CD4-positive, alpha-beta memory T cell (primary cell): Measurements from ENCODE around the gene DIP2C. TPM values are rescaled to one million over a fixed set of nuclear protein-coding genes. Genes with fewer than 3 reads are reported as not detected.

Experiments used
- CTCF ChIA-PET: fragments of 350-600 bp; sonication (Branson Sonifier 250); formaldehyde crosslinking; loops from one replicate; lab custom pipeline; 2021; ENCODE audit warnings: inconsistent platforms; ENCODE audit not compliant: partially characterized antibody; lab: Charles Lee
- POLR2A ChIA-PET: fragments of 350-600 bp; sonication (Branson Sonifier 250); formaldehyde crosslinking; loops from one replicate; lab custom pipeline; 2021; ENCODE audit not compliant: partially characterized antibody; lab: Charles Lee
- DNase-seq, 5 donors: peaks; one replicate each; pipeline versions ENCODE4 v3.0.0 to v3.0.0-alpha.2; 2020 to 2022; ENCODE audit warnings: mixed read lengths in 1 of 5
- H3K27ac ChIP-seq: one replicate; pipeline ENCODE4 v1.7.0; 2013; ENCODE audit warnings: low read depth, low read length
- H3K27me3 ChIP-seq: 2 replicates; pipeline ENCODE4 v1.7.0; 2013; ENCODE audit warnings: mild to moderate bottlenecking, low read length, moderate library complexity; ENCODE audit not compliant: insufficient read depth
- H3K36me3 ChIP-seq: 2 replicates; pipeline ENCODE4 v1.7.0; 2013; ENCODE audit warnings: mild to moderate bottlenecking, low read length, moderate library complexity; ENCODE audit not compliant: insufficient read depth
- H3K4me1 ChIP-seq: 2 replicates; pipeline ENCODE4 v1.7.0; 2013; ENCODE audit warnings: mild to moderate bottlenecking, low read length, moderate library complexity; ENCODE audit not compliant: insufficient read depth
- H3K4me3 ChIP-seq, 2 donors: one replicate each; pipeline ENCODE4 v1.7.0; 2013; ENCODE audit warnings: low read length in 2 of 2, mild to moderate bottlenecking in 1 of 2
- H3K9me3 ChIP-seq, 2 donors: one replicate each; pipeline ENCODE4 v1.7.0; 2013; ENCODE audit warnings: low read length in 2 of 2, control low read depth in 1 of 2; ENCODE audit not compliant: control insufficient read depth in 1 of 2
- H3K27ac Mint-ChIP-seq, 7 donors: one replicate each; pipeline ENCODE4 v1.8.0; 2020 to 2021; ENCODE audit warnings: mixed read lengths in 7 of 7, mild to moderate bottlenecking in 6 of 7, inconsistent platforms in 3 of 7, moderate library complexity in 3 of 7
- H3K27me3 Mint-ChIP-seq, 2 donors: one replicate each; pipeline ENCODE4 v1.8.0; 2020 to 2021; ENCODE audit warnings: mixed read lengths in 2 of 2
- H3K36me3 Mint-ChIP-seq, 2 donors: one replicate each; pipeline ENCODE4 v1.8.0; 2020 to 2021; ENCODE audit warnings: mixed read lengths in 2 of 2, inconsistent platforms in 1 of 2, mild to moderate bottlenecking in 1 of 2
- H3K4me1 Mint-ChIP-seq, 4 donors: one replicate each; pipeline ENCODE4 v1.8.0; 2020 to 2021; ENCODE audit warnings: mixed read lengths in 4 of 4, mild to moderate bottlenecking in 1 of 4
- H3K4me3 Mint-ChIP-seq, 8 donors: one replicate each; pipeline ENCODE4 v1.8.0; 2020 to 2021; ENCODE audit warnings: mixed read lengths in 8 of 8, mild to moderate bottlenecking in 7 of 8, moderate library complexity in 6 of 8, inconsistent platforms in 3 of 8
- H3K9me3 Mint-ChIP-seq, 8 donors: one replicate each; pipeline ENCODE4 v1.8.0; 2020 to 2021; ENCODE audit warnings: mixed read lengths in 8 of 8, mild to moderate bottlenecking in 5 of 8, inconsistent platforms in 3 of 8, moderate library complexity in 1 of 8
- intact Hi-C: fragments of 100-400 bp; cut with micrococcal nuclease; formaldehyde crosslinking; loops from one replicate; pipeline ENCODE4 v1.15.1; 2023
- polyA plus RNA-seq, 2 donors: library from polyadenylated mRNA; unstranded; fragments of 300-500 nt; fragmentation: Illumina TruSeq; gene quantifications; one replicate each; pipeline ENCODE4 v1.2.3, GENCODE V29; 2021
- total RNA-seq, 2 experiments: library from RNA; stranded (reverse); gene quantifications; one replicate each; pipeline ENCODE4 v1.2.3, GENCODE V29; 2021

Gene DIP2C
- total and polyA plus RNA-seq, 4 experiments from 2014 or later: 1.1 to 6.0 (median 3.9) TPM

DNA sequence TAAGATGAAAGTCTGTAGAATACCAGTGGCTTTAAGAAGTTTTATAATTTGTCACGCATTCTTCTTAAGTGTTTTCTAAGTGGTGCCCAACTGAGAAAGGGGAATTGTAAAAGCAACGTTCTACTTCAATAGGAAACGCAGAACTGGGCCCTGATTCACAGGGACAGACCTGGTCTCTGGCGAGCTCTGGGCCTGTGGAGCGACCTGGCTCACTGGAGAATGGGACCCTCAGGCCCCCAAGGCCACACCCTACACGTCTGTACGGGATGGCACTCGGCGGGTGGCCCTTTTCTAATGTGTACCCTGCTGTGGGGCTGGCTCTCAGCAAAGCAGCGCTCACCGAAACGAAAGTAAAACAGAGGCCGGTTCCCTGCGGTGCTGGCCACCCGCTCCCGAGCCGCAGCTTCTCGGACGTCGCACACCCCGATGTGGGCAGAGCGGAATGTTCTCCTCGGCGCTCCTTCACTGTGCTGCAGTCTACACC lies 205.0 kb downstream of the DIP2C start:
- Mint-ChIP-seq H3K27ac (peak overlapping the region; percentile 92 to 98 (median 94)), H3K9me3 (no peaks in the 10 kb centered on the region), H3K27me3 (peaks cover 2% of the 10 kb centered on the region in 2 donors), H3K4me1 (peaks cover 6 to 30% (median 19%) of the 10 kb centered on the region in 4 donors), H3K4me3 (peak overlapping the region; percentile 82 to 94 (median 90)), H3K36me3 (peaks cover 0 to 6% of the 10 kb centered on the region in 2 donors)
- Histone ChIP-seq H3K4me3 (peak overlapping the region in 1 of 2 donors; percentile 40), H3K36me3 (no peaks in the 10 kb centered on the region), H3K4me1 (no peaks in the 10 kb centered on the region), H3K9me3 (no peaks in the 10 kb centered on the region), H3K27me3 (no peaks in the 10 kb centered on the region), H3K27ac (peak overlapping the region; percentile 72)
- POLR2A ChIA-PET: no interaction called here
- intact Hi-C loops: loop anchor here (1.0 kb wide), 1 partner anchor 14 kb away; no protein-coding TSS in a partner anchor
- CTCF ChIA-PET: no interaction called here
- DNase-seq: peak in 3 of 5 donors; percentile 30 to 41 (median 35)

- H3K27ac Mint-ChIP-seq: peak overlapping the region in 5 of 7 donors; percentile 38 to 92 (median 47)
- Histone ChIP-seq H3K36me3 (no peaks in the 10 kb centered on the region), H3K27me3 (no peaks in the 10 kb centered on the region), H3K9me3 (no peaks in the 10 kb centered on the region), H3K27ac (no peak overlapping the region), H3K4me1 (no peaks in the 10 kb centered on the region), H3K4me3 (no peak overlapping the region)
- ChIA-PET POLR2A (interaction anchor here (0.7 kb wide), 1 partner anchor 9 kb away, joined by 3 read pairs; no protein-coding TSS in a partner anchor), CTCF (no interaction called here)
- no peaks in the 10 kb centered on the region for H3K27me3 Mint-ChIP-seq
- peak overlapping the region in 1 of 8 donors; percentile 43 for H3K4me3 Mint-ChIP-seq
- H3K4me1 Mint-ChIP-seq: peaks cover 9 to 34% (median 21%) of the 10 kb centered on the region in 4 donors
- DNase-seq: no peak
- H3K36me3 Mint-ChIP-seq: peaks cover 4 to 6% of the 10 kb centered on the region in 2 donors
- H3K9me3 Mint-ChIP-seq: peaks cover 0 to 2% (median 0%) of the 10 kb centered on the region in 8 donors
- intact Hi-C loops: no loop called here
These were observed 206.2 kb downstream of the DIP2C start for GRCh38 chr10:483261-483660.

- Histone ChIP-seq H3K36me3 (no peaks in the 10 kb centered on the region), H3K4me3 (no peak overlapping the region), H3K4me1 (no peaks in the 10 kb centered on the region), H3K9me3 (no peaks in the 10 kb centered on the region), H3K27ac (no peak overlapping the region), H3K27me3 (no peaks in the 10 kb centered on the region)
- intact Hi-C loops: no loop called here
- Mint-ChIP-seq H3K27me3 (no peaks in the 10 kb centered on the region), H3K36me3 (peaks cover 4 to 6% of the 10 kb centered on the region in 2 donors), H3K4me3 (peak overlapping the region in 1 of 8 donors; percentile 34), H3K4me1 (peaks cover 9 to 35% (median 21%) of the 10 kb centered on the region in 4 donors), H3K9me3 (peaks cover 0 to 3% (median 0%) of the 10 kb centered on the region in 8 donors), H3K27ac (peak overlapping the region in 3 of 7 donors; percentile 38 to 53 (median 42))
- no peak for DNase-seq
- ChIA-PET CTCF (no interaction called here), POLR2A (interaction anchor here (0.7 kb wide), 1 partner anchor 9 kb away, joined by 3 read pairs; no protein-coding TSS in a partner anchor)
These were observed 206.6 kb downstream of the DIP2C start for GRCh38 chr10:482848-483247.

DNA sequence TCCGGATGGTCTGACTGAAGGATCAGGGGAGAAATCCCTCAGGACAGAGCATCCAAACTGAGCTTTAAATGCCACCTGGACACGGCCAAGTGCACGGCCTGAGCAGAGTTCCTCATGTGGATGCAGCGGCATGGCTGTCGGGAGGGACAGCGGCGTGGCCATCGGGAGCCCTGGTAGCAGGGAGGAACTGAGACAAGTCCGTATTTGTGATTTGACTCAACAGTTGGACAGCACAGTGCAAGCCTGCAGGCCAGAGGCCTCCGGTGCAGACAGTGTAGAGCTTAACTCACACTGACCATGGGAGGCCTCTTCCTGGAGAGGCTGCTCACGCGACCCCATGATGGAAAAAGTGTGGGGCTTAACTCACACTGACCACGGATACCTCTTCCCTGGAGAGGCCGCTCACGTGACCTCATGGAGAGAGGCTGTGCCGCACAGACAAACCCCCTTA lies 207.4 kb downstream of the DIP2C start:
- Mint-ChIP-seq H3K27me3 (no peaks in the 10 kb centered on the region), H3K9me3 (peaks cover 0 to 3% (median under 1%) of the 10 kb centered on the region in 8 donors), H3K27ac (peak overlapping the region in 2 of 7 donors; percentile 45 to 62), H3K4me3 (no peak overlapping the region), H3K4me1 (peaks cover 12 to 40% (median 24%) of the 10 kb centered on the region in 4 donors), H3K36me3 (peaks cover 5 to 6% of the 10 kb centered on the region in 2 donors)
- intact Hi-C loops: no loop called here
- no peaks in the 10 kb centered on the region for H3K4me1 ChIP-seq
- POLR2A ChIA-PET: no interaction called here
- DNase-seq: no peak
- no peak overlapping the region for H3K4me3 ChIP-seq
- H3K27ac ChIP-seq: no peak overlapping the region
- no peaks in the 10 kb centered on the region for H3K27me3 ChIP-seq
- H3K36me3 ChIP-seq: no peaks in the 10 kb centered on the region
- CTCF ChIA-PET: no interaction called here
- no peaks in the 10 kb centered on the region for H3K9me3 ChIP-seq

DNA sequence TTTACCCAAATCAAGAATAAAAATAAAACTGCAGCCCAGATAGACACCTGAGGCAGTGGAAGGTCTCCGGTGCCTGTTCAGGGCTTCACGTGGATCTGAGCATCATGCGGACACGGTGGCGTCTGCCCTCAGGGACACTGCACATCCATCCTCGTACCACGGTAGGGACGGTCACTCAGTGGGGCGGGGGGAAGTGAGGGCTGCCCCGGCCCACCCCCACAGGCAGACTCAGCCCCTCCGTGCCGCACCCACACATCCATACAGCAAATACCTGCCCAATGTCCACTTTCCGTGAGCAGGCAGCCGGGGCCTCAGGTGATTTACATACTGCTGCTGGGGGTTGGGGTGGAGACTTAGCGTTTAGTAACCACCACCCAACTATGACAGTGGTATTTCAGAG lies 207.8 kb downstream of the DIP2C start:
- H3K36me3 ChIP-seq: no peaks in the 10 kb centered on the region
- no peak overlapping the region for H3K27ac ChIP-seq
- no peaks in the 10 kb centered on the region for H3K9me3 ChIP-seq
- ChIA-PET CTCF (no interaction called here), POLR2A (no interaction called here)
- H3K27me3 Mint-ChIP-seq: no peaks in the 10 kb centered on the region
- peaks cover 15 to 45% (median 28%) of the 10 kb centered on the region in 4 donors for H3K4me1 Mint-ChIP-seq
- no peak for DNase-seq
- no peak overlapping the region for H3K4me3 ChIP-seq
- H3K4me1 ChIP-seq: no peaks in the 10 kb centered on the region
- peaks cover 6 to 9% of the 10 kb centered on the region in 2 donors for H3K36me3 Mint-ChIP-seq
- H3K27ac Mint-ChIP-seq: no peak overlapping the region
- no peak overlapping the region for H3K4me3 Mint-ChIP-seq
- intact Hi-C loops: no loop called here
- peaks cover 0 to 5% (median 3%) of the 10 kb centered on the region in 8 donors for H3K9me3 Mint-ChIP-seq
- no peaks in the 10 kb centered on the region for H3K27me3 ChIP-seq

- Mint-ChIP-seq H3K27me3 (no peaks in the 10 kb centered on the region), H3K9me3 (peaks cover 0 to 5% (median 3%) of the 10 kb centered on the region in 8 donors), H3K27ac (no peak overlapping the region), H3K4me3 (no peak overlapping the region), H3K4me1 (peaks cover 15 to 50% (median 30%) of the 10 kb centered on the region in 4 donors), H3K36me3 (peaks cover 6 to 9% of the 10 kb centered on the region in 2 donors)
- no peak for DNase-seq
- intact Hi-C loops: no loop called here
- H3K36me3 ChIP-seq: no peaks in the 10 kb centered on the region
- H3K27ac ChIP-seq: no peak overlapping the region
- no peak overlapping the region for H3K4me3 ChIP-seq
- no peaks in the 10 kb centered on the region for H3K27me3 ChIP-seq
- ChIA-PET CTCF (interaction anchor here (1.3 kb wide), 1 partner anchor 10 kb away, joined by 3 read pairs; no protein-coding TSS in a partner anchor), POLR2A (no interaction called here)
- no peaks in the 10 kb centered on the region for H3K4me1 ChIP-seq
- no peaks in the 10 kb centered on the region for H3K9me3 ChIP-seq
These were observed 208.4 kb downstream of the DIP2C start for GRCh38 chr10:480928-481552.

DNA sequence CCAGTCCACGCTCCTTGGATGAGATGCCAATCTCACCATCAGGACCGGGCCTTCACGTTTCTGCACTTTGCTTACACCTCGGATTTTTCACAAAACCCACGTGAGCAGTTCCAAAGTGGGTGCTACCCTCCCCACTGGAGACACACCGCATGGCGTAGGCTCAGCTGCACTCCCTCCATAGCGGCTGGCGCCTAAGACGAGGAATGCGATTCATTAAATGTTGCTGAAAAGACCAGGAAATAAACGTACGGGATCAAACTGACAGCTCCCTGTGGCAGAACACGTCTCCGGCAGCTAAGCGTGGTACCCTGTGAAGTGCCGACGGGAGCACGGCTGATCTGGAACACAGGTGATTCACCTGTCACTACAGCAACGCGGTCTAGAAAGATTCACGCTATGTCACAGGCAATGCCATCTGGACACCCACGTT lies 209.0 kb downstream of the DIP2C start:
- Mint-ChIP-seq H3K36me3 (peaks cover 7 to 9% of the 10 kb centered on the region in 2 donors), H3K27me3 (no peaks in the 10 kb centered on the region), H3K27ac (no peak overlapping the region), H3K9me3 (peaks cover 0 to 5% (median 3%) of the 10 kb centered on the region in 8 donors), H3K4me3 (no peak overlapping the region), H3K4me1 (peaks cover 13 to 50% (median 30%) of the 10 kb centered on the region in 4 donors)
- Histone ChIP-seq H3K27me3 (no peaks in the 10 kb centered on the region), H3K36me3 (no peaks in the 10 kb centered on the region), H3K27ac (no peak overlapping the region), H3K4me1 (no peaks in the 10 kb centered on the region), H3K9me3 (no peaks in the 10 kb centered on the region), H3K4me3 (no peak overlapping the region)
- CTCF ChIA-PET: interaction anchor here (1.3 kb wide), 1 partner anchor 9 kb away, joined by 3 read pairs; no protein-coding TSS in a partner anchor
- intact Hi-C loops: no loop called here
- POLR2A ChIA-PET: no interaction called here
- no peak for DNase-seq
